ENCODE measurements around the gene SORBS2.
"Not testable (repeated sequence)": the region's sequence is repeated elsewhere in the genome, so short reads cannot be mapped to it uniquely, and the experiment has no call there.

The SORBS2 gene

DNA sequence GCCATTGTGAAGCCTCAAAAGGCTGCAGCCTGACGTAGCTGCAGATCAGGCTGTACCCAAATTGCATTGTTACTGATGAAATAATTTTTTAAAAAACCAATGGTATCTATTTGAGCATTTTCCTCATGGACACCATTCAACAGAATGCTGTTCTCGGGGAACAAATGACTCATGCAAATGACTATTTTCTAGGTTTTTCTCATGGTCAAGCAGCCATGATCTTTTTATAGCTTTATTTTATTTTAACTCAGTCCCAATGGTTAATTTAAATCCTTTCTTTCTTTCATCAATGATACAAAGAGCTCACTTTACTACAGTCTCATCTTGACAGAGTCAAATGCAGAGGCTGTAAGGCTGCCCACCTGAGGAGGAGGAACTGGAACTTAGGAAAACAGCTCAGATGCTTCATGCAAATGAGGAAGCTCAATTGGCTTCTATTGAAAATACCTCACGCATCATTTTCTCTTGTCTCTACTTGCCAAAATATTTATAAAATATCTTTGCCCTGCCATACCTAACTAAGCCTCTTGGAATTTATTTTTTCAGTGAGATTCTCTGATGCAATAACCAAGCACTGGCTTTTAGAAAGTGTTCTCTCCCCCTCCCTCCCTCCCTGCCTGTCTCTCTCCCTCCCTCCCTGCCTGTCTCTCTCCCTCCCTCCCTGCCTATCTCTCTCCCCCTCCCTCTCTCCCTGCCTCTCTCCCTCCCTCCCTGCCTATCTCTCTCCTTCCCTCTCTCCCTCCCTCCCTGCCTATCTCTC, 81.0 kb downstream of the SORBS2 start:
- Mint-ChIP-seq H3K9me3 (ENCODE audit: low read depth) (no peaks in the 10 kb centered on the region), H3K27me3 (peaks cover 25% of the 10 kb centered on the region), H3K36me3 (no peaks in the 10 kb centered on the region), H3K27ac (no peak overlapping the region), H3K4me1 (ENCODE audit: low read depth) (no peaks in the 10 kb centered on the region), H3K4me3 (no peak overlapping the region)

DNA sequence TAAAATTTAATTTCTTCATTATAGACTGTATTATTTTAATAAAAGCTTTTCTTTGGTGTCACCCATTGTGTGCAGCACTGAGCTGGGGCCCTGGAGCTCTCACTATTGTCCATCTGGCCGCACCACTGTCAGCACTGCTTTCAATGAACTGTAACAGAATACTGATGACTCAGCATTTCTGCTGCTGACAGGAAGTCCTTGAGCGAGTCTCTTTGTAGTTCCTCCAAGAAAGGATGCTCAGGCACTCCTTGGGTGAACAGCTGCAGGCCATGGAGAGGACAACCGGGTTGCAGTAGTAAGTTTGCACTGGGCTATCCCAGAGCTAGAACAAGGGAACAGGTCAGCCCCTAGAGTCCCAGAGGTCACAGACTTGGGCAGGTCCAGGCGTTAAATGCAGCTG, 81.6 kb downstream of the SORBS2 start:
- no peaks in the 10 kb centered on the region for H3K9me3 Mint-ChIP-seq (ENCODE audit: low read depth)
- no peak overlapping the region for H3K4me3 Mint-ChIP-seq
- no peak overlapping the region for H3K27ac Mint-ChIP-seq
- H3K36me3 Mint-ChIP-seq: no peaks in the 10 kb centered on the region
- peaks cover 20% of the 10 kb centered on the region for H3K27me3 Mint-ChIP-seq
- H3K4me1 Mint-ChIP-seq (ENCODE audit: low read depth): no peaks in the 10 kb centered on the region

DNA sequence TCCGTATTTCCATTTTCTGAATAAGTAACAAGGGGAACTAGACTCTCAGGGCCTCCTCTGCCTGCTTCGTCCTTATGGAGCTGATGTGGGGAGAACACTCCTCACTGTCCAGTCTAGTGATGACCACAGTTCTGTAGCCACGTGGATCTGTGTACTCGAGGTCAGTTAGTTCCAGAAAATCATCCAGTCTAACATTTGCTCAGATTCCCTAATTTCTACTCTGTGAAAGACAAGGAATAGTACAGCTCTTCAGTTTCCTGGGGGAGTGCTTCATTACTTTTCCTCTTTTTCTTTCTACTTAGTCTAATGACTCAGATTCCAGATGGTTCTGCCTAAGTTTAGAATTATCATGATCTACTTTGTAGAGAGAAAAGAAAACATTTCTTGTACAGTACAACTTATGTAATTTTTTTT, 82.6 kb downstream of the SORBS2 start:
- no peaks in the 10 kb centered on the region for H3K9me3 Mint-ChIP-seq (ENCODE audit: low read depth)
- H3K4me1 Mint-ChIP-seq (ENCODE audit: low read depth): no peaks in the 10 kb centered on the region
- H3K27me3 Mint-ChIP-seq: peaks cover 18% of the 10 kb centered on the region
- no peak overlapping the region for H3K27ac Mint-ChIP-seq
- H3K36me3 Mint-ChIP-seq: no peaks in the 10 kb centered on the region
- H3K4me3 Mint-ChIP-seq: no peak overlapping the region

DNA sequence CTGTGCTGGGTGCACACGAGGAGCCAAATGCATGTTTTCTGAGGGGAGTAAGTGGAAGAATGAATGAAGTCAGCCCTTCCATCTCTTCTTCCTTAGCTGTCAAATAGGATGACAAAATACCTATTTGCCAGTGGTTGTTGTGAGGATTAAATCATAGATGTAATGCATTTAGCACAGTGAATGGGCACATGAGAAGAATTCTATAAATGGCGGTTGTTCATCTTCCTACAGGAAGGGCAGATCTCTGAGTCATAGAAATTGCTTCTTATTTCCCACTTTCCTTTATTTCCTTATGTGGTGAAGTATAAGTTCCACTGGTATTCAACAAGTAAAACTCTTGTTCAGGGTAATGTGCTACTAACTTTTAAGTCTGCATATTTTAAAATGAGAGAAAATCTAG, 83.1 kb downstream of the SORBS2 start:
- Mint-ChIP-seq H3K27ac (no peak overlapping the region), H3K27me3 (peaks cover 16% of the 10 kb centered on the region), H3K4me3 (no peak overlapping the region), H3K9me3 (ENCODE audit: low read depth) (no peaks in the 10 kb centered on the region), H3K4me1 (ENCODE audit: low read depth) (no peaks in the 10 kb centered on the region), H3K36me3 (no peaks in the 10 kb centered on the region)

DNA sequence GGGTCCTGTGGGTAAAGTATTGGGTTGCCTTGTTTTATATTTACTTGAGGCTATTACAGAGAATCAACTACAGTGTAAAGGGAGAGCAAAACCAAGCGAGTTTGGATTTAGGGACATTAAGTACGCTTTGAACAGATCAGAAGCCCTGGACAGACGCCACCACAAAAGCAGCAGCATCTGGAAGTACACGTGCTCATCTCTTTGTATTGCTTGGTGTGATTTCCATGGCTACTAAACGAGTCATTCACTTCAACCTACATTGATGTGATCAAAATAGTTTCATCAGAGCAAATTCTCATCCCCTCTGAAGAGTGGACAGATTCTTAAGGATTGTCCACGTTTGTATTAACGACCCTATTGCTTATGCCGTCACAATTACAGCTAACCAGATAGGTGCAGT, 85.1 kb downstream of the SORBS2 start:
- Mint-ChIP-seq H3K4me1 (ENCODE audit: low read depth) (no peaks in the 10 kb centered on the region), H3K27ac (no peak overlapping the region), H3K9me3 (ENCODE audit: low read depth) (no peaks in the 10 kb centered on the region), H3K36me3 (no peaks in the 10 kb centered on the region), H3K27me3 (peaks cover 6% of the 10 kb centered on the region), H3K4me3 (no peak overlapping the region)

DNA sequence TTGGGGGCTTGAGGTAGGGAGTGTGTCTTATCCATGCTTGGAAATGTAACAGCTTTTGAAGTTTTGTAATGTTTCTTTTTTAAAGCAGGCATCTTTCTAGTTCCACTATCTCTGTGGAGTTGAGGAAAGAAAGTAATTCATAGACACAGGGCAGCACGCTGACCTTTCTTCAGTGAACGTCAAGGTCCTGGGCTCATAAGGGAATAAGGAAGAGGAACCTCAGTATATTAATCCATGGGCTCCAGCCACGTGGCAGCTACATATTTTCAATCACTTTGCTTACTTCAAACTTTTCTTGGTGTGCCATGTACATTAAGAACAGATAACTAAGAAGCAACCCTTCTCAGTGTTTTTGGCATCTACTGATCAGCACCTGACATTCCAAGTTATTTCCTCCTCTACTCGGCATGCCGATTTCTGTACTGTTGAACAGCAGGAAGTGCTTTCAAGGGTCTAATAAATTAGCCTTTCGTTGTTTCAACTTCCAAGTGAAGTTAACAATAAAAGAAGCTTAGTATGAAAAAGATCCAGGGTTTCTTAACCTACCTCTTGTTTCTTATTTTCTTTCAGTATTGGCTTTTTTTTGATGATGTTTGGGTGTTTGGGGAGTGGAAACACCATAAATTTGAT, 88.2 kb downstream of the SORBS2 start:
- Mint-ChIP-seq H3K27ac (no peak overlapping the region), H3K4me3 (no peak overlapping the region), H3K4me1 (ENCODE audit: low read depth) (no peaks in the 10 kb centered on the region), H3K9me3 (ENCODE audit: low read depth) (no peaks in the 10 kb centered on the region), H3K36me3 (no peaks in the 10 kb centered on the region), H3K27me3 (peaks cover 5% of the 10 kb centered on the region)

DNA sequence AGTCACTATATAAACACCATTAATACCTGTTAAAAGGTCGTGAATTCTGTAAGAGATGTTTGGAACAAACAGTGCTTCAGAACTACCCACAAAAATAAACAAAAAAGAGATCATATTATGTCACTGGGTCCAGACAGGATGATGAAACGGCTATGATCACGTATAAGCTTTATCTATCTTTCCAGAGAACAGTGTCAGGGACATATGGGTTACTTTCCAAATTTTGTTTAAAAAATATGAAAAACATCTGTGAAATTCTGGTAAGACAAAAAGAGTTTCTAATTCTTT, 90.0 kb downstream of the SORBS2 start:
- Mint-ChIP-seq H3K27ac (no peak overlapping the region), H3K27me3 (peaks cover 5% of the 10 kb centered on the region), H3K4me1 (ENCODE audit: low read depth) (no peaks in the 10 kb centered on the region), H3K4me3 (no peak overlapping the region), H3K36me3 (no peaks in the 10 kb centered on the region), H3K9me3 (ENCODE audit: low read depth) (no peaks in the 10 kb centered on the region)

DNA sequence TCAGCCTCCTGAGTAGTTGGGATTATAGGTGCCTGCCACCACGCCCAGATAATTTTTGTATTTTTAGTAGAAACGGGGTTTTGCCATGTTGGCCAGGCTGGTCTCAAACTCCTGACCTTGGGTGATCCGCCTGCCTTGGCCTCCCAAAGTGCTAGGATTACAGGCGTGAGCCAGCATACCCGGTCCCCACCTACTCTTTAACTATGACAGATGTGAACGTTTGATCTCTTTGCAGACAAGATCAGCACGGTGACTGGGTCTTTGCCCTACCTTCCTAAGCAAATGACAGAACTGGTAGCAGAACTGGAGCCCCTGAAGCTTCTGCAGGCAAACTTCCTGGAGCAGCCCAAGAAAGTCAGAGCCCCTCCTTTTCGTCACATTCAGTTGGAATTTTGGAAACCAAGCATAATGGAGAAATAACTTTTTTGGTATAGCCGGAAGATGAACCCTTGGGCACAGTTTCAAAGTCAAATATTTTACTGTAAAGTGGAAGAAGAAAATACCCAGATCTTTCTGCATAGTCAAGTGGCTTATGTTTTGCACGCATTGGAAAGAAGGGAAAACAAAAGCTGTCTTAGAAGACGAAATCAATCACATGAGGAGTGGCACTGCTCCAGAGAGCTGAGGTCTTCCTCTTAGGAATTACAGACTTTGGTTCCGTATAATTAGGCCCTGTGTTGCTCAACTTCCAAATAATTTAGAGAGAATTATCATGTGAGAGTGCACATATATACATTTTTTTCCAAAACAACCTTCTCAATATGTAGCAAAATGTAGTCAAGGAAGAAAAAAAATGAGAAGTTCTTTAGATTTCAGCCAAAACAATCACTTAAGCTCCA, 90.6 kb downstream of the SORBS2 start:
- H3K4me1 Mint-ChIP-seq (ENCODE audit: low read depth): no peaks in the 10 kb centered on the region
- no peaks in the 10 kb centered on the region for H3K36me3 Mint-ChIP-seq
- no peak overlapping the region for H3K27ac Mint-ChIP-seq
- H3K4me3 Mint-ChIP-seq: no peak overlapping the region
- H3K27me3 Mint-ChIP-seq: peaks cover 3% of the 10 kb centered on the region
- no peaks in the 10 kb centered on the region for H3K9me3 Mint-ChIP-seq (ENCODE audit: low read depth)

DNA sequence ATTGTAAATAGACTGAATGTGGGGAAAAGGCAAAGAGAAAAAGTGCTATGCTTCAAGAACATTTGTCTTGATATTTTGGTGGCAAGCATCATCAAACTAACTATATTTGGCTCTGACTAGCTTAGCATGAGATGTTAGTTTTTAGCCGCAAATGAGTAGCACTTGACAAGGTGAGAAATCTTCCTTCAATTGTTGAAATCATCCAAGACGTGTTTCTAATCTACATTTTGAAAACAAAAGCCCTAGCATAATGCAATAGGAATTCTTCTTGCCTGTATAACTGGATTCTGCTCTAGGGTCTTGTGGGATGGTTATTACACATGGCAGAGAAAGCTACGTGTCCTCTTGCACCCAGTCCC, 92.5 kb downstream of the SORBS2 start:
- Mint-ChIP-seq H3K27me3 (peaks cover under 1% of the 10 kb centered on the region), H3K27ac (no peak overlapping the region), H3K4me3 (no peak overlapping the region), H3K36me3 (no peaks in the 10 kb centered on the region), H3K9me3 (ENCODE audit: low read depth) (no peaks in the 10 kb centered on the region), H3K4me1 (ENCODE audit: low read depth) (no peaks in the 10 kb centered on the region)

DNA sequence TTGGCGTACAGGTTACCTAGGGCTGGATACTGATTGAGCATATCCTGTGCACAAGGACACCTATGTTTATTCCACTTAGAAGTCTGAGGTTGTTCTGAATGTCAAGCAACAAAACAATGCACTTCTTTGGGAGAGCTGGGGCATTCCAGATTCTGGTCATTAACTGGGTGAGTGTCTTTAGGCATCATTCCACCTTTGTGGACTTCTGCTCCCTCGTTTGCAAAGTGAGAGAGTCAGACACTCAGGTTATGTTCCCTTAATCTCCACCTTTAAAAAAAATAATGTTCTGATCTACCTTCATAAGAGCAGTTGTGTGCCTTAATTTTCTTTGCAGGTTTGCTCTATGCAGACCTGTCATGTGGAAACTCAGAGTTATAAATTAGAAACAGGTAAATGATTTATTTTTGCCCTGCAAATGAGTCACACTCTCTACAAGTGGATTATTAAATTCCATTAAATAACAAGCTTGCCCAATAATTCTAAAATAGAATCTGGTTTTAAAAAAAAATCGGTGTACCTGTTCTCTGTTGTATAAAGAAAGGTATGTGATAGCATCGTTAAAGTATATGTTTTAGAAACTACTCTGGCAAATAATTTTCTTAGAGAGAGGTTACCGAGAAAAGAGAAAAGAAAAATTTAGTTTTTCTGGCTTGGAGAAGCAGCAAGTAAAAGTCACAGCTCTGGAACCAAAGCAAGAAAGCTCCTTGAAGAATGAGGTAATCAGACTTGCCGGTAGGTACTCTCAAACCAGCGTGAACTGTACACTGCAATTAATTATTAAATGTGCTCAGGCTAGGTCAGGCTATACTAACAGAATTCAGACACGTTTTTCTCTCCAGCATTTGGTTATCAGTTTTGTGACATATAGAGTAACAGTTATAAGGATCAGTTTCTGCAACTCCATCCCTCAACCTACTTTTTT, 93.2 kb downstream of the SORBS2 start:
- Mint-ChIP-seq H3K27ac (no peak overlapping the region), H3K4me3 (no peak overlapping the region), H3K27me3 (peaks cover 6% of the 10 kb centered on the region), H3K9me3 (ENCODE audit: low read depth) (no peaks in the 10 kb centered on the region), H3K4me1 (ENCODE audit: low read depth) (no peaks in the 10 kb centered on the region), H3K36me3 (no peaks in the 10 kb centered on the region)

DNA sequence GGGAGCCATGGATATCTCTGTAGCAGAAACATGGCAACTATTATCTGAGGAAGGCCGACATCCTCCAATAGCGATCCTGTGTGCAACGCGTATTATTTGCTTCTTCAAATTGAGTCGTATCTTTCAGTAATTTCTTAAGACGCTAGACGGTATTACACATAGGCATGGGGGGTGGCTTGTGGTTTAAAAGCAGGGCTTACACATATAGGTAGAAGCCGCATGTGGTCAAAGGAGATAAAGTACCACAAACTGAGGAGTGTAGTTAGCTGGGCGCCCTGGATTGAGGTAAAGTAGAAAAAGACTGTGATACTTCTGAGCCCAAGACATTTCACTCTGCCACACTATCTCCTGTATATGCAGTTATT, 94.6 kb downstream of the SORBS2 start:
- Mint-ChIP-seq H3K4me3 (no peak overlapping the region), H3K36me3 (no peaks in the 10 kb centered on the region), H3K9me3 (ENCODE audit: low read depth) (no peaks in the 10 kb centered on the region), H3K4me1 (ENCODE audit: low read depth) (no peaks in the 10 kb centered on the region), H3K27ac (no peak overlapping the region), H3K27me3 (peaks cover 14% of the 10 kb centered on the region)

DNA sequence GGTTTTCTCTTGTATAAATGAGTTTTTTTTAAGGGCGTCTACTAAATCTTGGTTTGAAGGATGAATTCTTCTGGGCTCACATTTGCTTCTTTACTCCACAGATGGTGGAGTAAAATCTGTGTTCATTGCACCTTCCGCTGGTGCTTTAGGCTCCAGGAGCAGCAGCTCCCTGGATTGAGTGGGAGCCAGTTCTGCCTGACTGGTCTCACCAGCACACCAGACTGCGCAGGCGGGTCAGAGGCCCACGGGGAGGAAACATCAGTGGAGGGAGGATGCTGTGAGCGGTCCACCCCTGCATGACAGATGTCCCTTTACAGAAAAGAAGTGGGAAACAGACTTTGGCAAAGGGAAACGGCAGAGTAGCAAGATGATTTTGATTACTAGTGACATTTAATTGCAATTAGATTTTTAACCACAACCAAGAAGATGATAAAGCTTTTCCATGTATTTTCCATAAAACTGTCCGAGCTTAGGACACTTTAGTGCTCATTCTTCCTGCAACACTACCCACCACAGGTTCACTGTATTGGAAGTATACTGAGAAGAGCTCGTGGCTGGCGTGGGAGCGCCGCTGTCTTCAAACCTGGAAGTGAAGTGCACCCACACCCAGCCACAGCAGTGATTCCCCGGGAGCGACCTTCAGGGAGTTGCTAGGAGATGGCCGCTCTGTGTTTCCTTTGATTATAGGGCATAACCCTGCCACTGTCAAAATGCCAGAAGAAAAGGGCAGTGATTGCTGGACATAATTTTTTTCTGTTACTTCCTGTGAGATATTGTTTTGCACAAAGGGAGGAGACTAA, 95.2 kb downstream of the SORBS2 start:
- H3K36me3 Mint-ChIP-seq: no peaks in the 10 kb centered on the region
- H3K4me1 Mint-ChIP-seq (ENCODE audit: low read depth): no peaks in the 10 kb centered on the region
- no peaks in the 10 kb centered on the region for H3K9me3 Mint-ChIP-seq (ENCODE audit: low read depth)
- peaks cover 16% of the 10 kb centered on the region for H3K27me3 Mint-ChIP-seq
- no peak overlapping the region for H3K27ac Mint-ChIP-seq
- H3K4me3 Mint-ChIP-seq: no peak overlapping the region

DNA sequence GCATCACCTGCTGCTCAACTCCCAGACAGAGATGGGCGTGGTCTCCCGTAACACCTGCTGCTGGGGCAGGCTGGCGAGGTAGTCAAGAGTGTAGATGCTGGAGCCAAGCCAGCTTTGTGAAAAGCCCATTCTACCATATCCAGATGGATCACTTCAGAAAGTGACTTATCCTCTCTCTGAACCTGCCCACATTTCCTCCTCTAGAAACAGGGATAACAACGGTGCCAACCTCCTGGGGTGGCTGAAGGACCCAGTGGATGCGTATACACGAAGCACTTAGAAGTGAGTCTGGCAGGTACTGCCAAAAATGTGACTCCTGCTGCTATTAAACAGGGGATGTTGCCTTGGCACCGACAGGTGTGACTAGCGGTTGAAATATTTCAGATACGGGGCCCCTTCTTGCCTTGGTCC, 95.8 kb downstream of the SORBS2 start:
- Mint-ChIP-seq H3K27me3 (peaks cover 17% of the 10 kb centered on the region), H3K36me3 (no peaks in the 10 kb centered on the region), H3K27ac (no peak overlapping the region), H3K4me1 (ENCODE audit: low read depth) (no peaks in the 10 kb centered on the region), H3K4me3 (no peak overlapping the region), H3K9me3 (ENCODE audit: low read depth) (no peaks in the 10 kb centered on the region)

DNA sequence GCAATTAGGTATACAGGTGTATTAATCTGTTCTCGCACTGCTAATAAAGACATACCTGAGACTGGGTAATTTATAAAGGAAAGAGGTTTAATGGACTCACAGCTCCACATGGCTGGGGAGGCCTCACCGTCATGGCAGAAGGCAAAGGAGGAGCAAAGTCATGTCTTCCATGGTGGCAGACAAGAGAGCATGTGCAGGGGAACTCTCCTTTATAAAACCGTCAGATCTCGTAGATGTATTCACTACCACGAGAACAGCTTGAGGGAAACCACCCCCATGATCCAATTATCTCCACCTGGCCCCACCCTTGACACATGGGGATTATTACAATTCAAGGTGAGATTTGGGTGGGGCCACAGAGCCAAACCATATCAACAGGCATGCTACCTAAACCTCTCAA, 97.5 kb downstream of the SORBS2 start:
- H3K4me1 Mint-ChIP-seq (ENCODE audit: low read depth); H3K36me3 Mint-ChIP-seq; H3K4me3 Mint-ChIP-seq; H3K9me3 Mint-ChIP-seq (ENCODE audit: low read depth); H3K27ac Mint-ChIP-seq: not testable (repeated sequence)
- H3K27me3 Mint-ChIP-seq: peaks cover 19% of the 10 kb centered on the region

Measured in activated naive CD8-positive, alpha-beta T cell (primary cell).